HG03439 (cell line): ENCODE data around the gene HPSE.
"Not testable (repeated sequence)": the region's sequence is repeated elsewhere in the genome, so short reads cannot be mapped to it uniquely, and the experiment has no call there.

ENCODE experiments used
- ATAC-seq: cut with Tn5 transposase; IDR thresholded peaks from one replicate; pipeline ENCODE4 v1.9.1; 2021; ENCODE audit warnings: mild to moderate bottlenecking, moderate library complexity; ENCODE audit not compliant: unreplicated experiment

The HPSE gene

GRCh38 chr4:83284193-83285054 is 50.2 kb downstream of the HPSE start, which contains the start of gene COQ2:
Gene COQ2, minus strand, starts transcription at chr4:83284798. Its CDS starts 34 bp downstream, at chr4:83284764.
- peak; percentile 92 for ATAC-seq

DNA sequence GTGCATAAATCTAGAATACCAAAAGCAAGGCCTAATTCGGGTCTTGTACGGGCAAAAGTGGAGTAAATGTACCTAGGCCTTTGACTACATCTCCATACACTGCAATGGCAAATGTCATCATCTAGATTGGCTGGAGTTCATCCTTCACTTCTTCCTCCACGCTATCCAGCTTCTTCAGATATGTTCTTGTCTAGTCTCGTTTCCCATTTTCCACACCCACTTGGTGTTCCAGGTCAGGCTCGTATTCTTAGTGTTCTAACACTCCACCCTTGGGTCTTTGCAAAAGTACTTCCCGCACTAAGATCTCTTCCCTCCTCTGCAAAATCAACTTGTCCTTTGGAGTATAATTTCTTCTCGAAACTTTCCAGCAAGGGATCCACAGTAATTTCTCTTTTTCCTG is 51.5 kb downstream of the HPSE start:
- no peak for ATAC-seq

- ATAC-seq, result no peak
Observed at GRCh38 chr4:83282049-83282535, 52.6 kb downstream of the HPSE start.

GRCh38 chr4:83281307-83281706 is 53.3 kb downstream of the HPSE start:
- no peak for ATAC-seq

- peak; percentile 79 for ATAC-seq
Observed at GRCh38 chr4:83276299-83277040, 58.2 kb downstream of the HPSE start.

GRCh38 chr4:83273926-83274325 is 60.7 kb downstream of the HPSE start:
- not testable (repeated sequence) for ATAC-seq

- peak; percentile 83 for ATAC-seq
Observed at GRCh38 chr4:83272900-83273299, 61.7 kb downstream of the HPSE start.

DNA sequence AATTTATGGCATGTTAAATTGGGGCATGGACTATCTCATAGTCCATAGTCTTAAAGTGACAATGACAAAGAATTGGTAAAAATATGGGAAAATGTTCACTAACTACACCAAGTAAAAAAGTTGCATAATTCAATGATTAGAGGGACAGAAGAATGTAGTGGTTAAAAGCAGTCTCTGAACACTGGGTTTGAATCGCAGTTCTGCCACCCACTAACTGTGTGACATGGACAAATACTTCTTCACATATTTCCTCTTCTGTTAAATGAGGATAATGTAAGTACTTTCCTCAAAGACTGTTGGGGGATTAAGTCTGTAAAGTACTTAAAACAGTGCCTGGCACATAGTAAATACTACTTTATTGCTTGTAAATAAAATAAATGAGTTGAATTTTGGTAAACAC is 65.4 kb downstream of the HPSE start:
- ATAC-seq, result no peak

- no peak for ATAC-seq
Observed at GRCh38 chr4:83268491-83268890, 66.2 kb downstream of the HPSE start.

- no peak for ATAC-seq
Observed at GRCh38 chr4:83267830-83268475, 66.7 kb downstream of the HPSE start.

GRCh38 chr4:83267121-83267829 is 67.4 kb downstream of the HPSE start:
- ATAC-seq, result no peak

GRCh38 chr4:83266689-83267088 is 68.0 kb downstream of the HPSE start:
- no peak for ATAC-seq

DNA sequence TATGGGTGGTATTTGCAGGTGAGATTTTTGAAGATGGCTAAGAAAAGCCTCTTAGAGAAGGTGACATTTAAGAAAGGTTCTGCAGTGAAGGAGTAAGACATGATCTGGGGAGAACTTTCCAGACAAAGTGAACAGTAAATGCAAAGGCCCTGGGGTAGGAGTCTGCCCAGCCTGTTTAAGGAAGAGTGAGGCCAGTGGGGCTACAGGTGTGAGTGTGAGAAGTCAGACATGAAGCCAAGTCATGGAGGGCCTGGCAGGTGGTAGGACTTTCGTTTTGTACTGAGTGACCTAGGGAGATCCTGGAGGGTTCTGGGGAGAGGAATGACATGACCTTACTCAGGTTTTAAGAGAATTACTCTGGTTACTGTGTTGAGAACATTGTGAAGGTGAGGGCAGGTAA is 71.5 kb downstream of the HPSE start:
- ATAC-seq, result no peak

DNA sequence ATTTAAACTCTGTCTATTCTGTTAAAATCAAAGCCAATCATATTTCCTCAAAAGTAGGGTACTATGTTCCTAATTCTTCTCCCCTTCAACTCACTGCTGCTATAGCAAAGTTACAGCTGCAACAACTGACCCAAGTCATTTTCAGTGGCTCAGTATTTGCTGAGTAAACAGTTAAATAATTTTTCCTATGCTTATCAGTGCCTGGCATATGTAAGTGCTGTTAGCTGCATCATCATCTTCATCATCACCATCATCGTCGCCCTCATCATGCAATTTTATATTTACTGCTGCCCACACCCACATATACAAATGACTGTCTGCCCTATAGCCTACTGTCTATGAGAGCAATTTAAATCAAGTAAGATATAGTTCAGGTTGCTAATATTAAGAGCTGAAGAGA is 72.0 kb downstream of the HPSE start:
- ATAC-seq, result no peak

- no peak for ATAC-seq
Observed at GRCh38 chr4:83261307-83261706, 73.3 kb downstream of the HPSE start.

GRCh38 chr4:83259586-83259985 is 75.1 kb downstream of the HPSE start:
- ATAC-seq, result no peak

- ATAC-seq, result no peak
Observed at GRCh38 chr4:83258461-83258860, 76.2 kb downstream of the HPSE start.

DNA sequence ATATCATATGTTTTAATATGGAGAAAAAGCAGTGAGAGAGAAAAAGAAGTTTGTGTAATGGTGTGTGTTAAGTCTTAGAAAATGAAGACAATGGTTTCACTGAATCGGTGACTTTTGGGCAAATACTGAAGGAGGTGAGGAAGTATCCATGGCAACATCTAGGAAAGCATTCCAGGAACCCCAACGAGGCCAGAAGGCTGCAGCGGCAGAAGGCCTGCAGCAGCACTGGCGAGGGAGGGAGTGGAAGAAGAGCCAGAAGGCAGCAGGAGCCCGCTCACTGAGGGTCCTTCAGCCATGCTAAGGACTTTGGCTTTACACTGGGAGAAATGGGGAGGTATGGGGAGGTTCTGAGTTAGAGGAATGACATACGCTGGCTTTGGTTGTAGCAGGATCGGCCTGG is 76.8 kb downstream of the HPSE start:
- ATAC-seq, result no peak

- no peak for ATAC-seq
Observed at GRCh38 chr4:83255584-83255983, 79.1 kb downstream of the HPSE start.

DNA sequence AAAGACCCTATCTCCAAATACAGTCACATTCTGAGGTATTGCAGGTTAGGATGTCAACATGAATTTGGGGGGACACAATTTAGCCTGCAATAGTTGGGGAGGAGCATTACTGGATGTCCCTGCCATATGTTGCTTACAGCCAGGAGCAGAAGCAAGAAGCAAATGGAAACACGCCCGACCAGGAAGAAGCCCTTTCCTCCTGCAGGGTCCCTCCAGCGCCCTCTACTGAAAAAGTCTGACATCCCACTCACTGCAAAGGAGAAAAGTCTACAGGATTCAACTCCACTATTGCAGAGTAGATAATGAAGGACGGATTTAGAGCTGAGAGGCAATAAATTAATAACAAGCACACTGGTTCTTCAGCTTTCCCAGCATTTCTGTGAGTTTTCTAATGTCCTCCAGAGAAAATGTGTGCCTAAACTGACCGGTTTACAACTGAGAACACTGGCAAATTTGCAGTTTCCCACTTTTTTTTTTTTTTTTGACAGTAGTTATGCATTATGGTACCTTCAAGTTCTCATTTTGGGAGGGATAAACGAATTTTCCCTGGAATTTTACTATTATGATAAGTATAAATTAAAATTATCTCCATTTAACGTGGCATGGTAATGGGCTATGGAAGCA is 81.8 kb downstream of the HPSE start:
- peak; percentile 58 for ATAC-seq
